GM15510 (cell line): ENCODE data around the gene UTF1.

Experiments used
- POLR2A ChIP-seq: IDR thresholded peaks from 3 replicates; pipeline ENCODE4 v1.6.1; 2011; ENCODE audit warnings: borderline replicate concordance; ENCODE audit not compliant: insufficient read length; ENCODE audit errors: extremely low read depth

The UTF1 gene

DNA sequence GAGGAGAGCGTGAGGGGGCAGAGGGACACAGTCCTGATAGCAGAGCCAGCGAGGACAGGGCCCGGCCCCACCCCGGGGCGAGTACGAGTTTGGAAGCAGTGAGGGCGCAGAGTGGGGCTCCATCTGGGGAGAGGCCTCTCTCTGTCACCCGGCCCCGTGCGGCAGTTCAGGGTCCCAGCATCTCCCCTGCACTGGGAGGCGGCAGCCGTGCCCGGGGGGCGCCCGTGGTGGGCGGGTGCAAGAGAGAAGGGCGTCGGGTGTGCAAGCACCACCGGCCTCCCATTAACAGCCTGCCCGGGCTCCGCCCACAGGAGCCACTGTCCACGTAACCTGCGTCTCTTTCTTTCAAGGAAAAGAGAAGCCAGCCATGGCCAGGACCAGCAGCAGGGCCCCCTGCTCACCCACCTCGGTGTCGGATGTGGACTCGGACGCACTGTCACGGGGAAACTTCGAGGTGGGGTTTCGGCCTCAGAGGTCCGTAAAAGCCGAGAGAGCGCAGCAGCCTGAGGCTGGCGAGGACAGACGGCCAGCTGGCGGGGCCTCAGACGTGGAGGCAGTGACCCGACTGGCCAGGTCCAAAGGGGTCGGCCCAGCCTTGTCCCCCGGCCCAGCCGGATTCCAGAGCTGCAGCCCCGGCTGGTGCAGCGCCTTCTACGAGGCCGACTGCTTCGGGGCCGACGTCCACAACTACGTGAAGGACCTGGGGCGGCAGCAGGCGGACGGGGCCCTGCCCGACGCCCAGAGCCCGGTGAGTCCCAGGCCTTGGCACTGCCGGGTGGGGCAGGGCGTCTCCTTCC is 28.7 kb upstream of the UTF1 start:
- TF ChIP-seq POLR2A = no peak

DNA sequence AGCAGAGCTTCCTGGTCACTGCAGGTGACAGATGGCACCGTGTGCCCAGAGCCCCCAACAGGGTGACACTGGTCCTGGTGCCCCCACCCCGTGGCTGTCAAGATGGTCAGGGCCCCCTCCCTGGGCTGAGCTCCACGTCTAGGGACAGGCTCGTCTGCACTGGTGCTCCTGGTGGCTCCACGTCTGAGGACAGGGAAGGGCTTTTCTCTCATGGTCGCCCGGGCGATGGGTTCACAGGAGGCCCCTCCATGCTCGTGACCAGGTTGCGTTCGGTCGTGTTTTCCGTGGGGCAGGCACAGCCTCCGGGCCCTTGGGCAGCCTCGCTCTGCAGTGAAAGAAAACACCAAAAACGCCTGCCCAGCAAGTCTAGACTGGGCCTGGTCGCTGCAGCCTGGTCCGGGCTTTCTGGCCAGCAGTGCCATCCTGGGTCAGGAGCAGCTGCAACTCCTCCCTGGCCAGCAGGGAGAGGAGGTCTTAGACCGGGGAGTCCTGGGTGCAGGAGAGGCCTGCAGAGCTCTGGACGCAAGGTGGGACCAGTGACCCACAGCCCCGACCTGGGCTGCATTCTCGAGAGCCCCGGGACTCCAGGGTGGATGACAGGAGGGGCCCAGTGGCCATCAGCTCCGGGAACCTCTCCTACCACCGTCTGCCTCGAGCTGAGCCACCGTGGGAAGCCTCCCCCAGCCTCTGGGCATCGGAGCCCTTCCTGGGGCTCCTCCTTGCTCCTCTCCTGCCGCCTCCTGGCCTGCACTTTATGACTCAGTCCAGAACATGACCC is 27.9 kb upstream of the UTF1 start:
- no peak for TF ChIP-seq POLR2A

DNA sequence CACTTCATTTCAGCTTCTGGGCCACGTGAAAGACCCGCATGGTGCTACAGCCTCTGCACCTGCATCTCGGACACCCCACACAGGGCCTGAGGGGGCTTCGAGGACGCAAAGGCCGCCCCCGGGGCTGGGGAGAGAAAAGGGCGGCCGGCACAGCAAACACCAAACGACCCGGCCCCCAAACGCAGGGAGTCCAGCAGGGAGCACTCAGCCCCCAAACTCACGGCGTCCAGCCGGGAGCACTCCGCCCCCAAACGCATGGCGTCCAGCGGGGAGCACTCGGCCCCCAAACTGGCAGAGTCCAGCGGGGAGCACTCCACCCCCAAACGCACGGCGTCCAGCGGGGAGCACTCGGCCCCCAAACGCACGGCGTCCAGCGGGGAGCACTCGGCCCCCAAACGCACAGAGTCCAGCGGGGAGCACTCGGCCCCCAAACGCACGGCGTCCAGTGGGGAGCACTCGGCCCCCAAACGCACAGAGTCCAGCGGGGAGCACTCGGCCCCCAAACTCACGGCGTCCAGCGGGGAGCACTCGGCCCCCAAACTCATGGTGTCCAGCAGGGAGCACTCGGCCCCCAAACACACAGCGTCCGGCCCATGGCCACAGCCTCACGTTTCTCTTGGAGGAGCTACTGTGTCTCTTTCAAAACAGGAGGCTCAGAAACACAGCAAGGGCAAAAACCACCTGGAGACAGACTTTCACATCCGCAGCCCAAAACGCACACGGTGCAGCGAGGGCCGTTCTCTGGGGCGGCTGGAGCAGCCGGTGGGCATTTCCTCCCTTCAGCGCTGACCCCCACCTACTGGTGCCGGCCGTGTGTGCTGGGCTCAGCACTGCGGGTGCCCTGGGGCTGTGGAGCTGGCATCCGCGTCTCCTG is 27.0 kb upstream of the UTF1 start:
- no peak for TF ChIP-seq POLR2A

DNA sequence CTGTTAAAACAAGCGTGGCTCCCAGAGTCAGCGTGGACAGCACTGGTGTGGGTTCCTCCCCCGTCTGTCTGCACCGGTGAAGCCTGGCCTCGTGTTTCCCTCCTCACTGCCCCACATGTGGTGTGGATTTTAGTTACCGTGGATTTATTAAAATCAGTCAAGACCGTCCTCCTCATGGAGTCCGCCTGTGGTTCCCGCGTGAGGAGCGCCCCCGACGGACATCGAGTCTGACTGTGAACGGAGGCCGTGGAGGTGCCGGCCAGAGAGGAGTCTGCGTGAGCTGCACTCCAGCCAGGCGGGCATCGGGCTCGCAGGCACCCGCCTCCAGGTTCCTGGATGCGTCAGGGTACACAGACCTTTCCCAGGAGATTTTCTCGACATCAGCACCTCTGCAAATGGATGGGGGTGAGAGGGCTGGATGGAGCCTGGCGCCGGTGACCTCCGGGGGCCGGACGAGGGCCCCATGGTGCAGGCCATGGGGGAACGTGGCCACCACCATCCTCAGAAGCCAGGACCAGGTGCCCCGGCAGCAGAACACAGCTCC is 26.3 kb upstream of the UTF1 start:
- TF ChIP-seq POLR2A = no peak

DNA sequence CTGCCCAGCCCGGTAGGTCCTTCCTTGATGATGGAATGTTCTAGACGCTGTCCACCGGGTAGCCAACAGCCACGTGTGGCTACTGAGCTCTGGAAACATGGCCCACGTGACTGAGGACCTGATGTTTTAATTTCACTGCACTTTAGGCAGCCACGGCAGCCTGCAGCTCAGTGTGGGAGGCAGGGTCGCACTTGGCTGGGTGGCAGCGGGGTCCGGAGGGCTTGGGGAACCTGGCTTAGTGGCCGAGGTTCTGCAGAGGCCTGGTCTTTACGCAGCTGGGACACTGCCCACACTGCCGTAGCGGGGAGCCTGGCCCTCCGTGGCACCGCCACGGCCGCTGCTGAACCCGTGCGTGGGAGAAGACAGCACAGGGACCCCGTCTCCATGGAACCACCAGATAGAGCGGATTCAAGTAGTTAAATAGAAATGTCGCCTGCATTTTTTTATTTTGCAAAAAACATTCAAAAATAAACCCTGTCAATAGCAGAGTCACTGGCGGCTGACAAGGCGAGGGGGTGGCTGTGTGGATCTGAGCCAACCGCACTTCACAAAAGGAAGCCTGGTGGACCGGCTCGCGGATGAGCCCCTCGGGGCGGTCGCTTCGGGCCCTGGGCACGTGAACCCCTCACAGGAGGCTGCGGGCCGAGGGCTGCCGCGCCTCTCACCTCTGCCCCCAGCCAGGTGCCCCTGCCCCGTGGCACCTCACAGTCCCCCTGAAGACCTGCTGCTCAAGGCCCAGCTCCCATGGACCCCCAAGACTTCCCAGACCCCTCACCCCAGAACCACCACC is 25.6 kb upstream of the UTF1 start:
- TF ChIP-seq POLR2A = no peak

DNA sequence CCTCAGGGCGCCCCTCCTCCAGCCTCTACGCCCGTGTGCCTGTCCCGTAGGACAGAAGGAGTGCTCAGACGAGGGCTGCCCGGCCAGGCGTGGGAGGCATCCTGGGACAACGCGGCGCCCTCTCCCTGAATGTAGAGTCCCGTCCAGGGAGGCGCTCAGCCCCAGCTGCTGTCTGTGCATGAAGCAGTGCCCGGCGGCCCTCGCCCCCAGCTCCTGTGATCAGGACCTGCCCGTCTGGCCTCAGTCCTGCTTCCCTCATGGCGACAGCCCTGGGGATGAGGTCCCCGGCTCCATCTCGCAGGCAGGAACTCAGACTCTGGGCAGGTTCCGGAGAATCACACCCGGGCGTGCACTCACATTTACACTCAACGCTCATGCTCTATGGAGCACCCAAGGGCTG is 24.9 kb upstream of the UTF1 start:
- TF ChIP-seq POLR2A = no peak

DNA sequence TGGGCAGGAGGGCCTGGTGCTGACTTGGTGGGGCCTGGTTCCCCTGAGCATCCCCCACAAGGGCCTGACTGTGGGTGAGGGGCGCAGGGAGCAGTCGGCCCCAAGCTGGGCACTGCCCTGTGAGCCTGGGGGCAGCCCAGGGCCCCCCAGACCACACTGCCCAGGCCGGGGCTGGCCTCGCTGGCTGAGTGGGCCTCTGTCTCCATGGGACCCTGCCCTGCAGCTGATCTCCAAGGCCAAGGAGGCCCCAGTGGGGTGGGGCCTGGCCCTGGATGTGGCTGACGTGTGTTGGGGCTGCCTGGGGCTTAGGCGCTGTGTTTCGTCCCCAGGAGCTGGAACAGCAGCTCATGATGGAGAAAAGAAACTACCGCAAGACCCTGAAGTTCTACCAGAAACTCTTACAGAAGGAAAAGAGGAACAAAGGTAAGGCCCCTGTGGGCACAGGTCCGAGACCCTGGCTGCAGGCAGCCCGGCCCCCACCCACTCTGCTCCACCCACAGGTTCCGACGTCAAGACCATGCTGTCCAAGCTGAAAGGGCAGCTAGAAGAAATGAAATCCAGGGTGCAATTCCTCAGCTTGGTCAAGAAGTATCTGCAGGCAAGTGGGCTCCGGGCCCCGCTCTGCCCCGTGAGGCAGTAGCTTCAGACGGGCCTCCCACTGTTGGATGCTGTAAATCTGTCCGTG is 23.5 kb upstream of the UTF1 start:
- TF ChIP-seq POLR2A = no peak

DNA sequence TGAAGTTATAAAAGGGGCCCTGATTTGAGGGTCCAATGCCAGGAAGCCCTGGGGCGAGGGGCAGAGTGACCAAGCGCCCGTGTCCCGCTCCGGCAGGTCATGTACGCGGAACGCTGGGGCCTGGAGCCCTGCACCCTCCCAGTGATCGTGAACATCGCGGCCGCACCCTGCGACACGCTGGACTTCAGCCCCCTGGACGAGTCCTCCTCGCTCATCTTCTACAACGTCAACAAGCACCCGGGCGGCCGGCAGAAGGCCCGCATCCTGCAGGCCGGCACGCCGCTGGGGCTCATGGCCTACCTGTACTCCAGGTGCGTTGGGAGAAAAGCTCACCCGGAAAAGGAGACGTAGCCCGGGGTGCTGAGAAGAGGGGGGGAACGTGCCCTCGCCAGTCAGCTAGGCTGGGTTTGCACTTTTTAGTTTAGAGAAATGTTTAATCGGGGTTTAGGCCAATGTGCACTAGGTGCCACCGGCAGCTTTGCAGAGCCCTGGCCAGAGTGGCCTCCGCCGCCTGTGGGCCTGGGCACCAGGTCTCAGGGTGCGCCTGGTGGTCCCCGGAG is 22.9 kb upstream of the UTF1 start:
- no peak for TF ChIP-seq POLR2A

DNA sequence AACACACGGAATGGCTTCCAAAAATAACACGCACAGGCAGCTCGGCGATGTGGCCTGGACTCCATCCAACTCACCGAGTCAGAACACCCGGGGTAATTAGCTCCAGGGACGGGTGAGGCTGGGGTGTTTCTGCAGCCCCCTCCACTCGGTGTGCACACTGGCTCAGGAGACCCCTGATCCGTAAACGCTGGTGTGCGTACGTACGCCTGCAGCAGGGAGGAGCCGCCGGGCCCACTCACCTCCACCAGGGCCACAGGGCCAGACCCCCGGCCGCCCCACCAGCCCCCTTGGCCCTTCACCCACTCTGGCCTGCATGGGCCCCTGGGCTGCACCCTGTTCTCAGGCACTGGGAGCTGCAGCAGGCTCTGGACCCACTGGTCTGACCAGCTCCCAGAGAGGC is 22.4 kb upstream of the UTF1 start:
- TF ChIP-seq POLR2A = no peak

DNA sequence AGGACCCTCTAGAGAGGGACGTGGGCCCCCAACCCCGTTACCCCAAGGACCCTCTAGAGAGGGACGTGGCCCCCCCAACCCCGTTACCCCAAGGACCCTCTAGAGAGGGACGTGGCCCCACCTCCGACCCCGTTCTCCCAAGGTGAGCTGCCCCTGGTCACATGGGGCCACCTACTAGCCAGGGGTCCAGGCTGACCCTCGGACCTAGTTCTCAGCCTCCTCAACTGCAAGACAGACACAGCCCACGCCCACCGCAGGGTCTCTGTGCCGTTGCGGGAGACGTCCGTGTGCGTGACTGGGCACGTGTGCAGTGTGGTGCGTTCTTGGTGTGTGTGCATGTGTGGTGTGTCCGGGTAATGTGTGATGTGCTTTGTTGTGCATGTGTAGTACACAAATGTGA is 21.6 kb upstream of the UTF1 start:
- no peak for TF ChIP-seq POLR2A

DNA sequence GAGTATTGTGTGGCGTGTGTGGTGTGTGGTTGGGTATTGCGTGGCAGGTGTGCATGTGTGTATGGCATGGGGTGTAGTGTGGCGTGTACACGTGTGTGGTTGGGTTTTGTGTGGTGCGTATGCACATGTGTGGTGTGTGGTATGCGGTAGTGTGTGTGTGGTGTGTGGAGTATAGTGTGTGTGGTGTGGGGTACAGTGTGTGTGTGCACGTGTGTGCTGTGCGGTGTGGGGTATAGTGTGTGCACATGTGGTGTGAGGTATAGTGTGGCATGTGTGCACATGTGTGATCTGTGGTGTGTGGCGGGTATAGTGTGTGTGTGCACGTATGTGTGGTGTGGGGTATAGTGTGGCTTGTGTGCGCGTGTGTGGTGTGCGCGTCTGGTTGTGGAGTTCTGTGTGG is 20.9 kb upstream of the UTF1 start:
- TF ChIP-seq POLR2A = no peak

DNA sequence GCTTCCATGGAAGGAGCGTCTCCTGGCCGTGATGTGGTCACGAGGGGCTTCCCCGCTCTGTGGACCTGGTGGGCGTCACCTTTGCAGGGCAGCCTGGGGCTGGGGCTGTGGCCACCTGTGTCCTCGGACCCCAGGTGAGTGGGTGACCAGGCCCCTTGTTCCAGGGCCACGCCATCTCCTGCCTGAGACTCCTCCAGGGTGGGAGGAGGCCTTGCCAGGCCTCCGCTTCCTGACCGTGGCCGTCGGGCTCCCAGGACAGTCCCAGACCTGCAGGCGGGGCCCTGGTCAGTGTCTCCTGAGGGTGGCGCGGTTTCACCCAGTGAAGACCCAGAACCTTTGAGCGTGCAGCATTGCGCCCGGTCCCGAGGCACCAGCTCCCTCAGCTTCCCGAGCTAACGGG is 20.4 kb upstream of the UTF1 start:
- no peak for TF ChIP-seq POLR2A

DNA sequence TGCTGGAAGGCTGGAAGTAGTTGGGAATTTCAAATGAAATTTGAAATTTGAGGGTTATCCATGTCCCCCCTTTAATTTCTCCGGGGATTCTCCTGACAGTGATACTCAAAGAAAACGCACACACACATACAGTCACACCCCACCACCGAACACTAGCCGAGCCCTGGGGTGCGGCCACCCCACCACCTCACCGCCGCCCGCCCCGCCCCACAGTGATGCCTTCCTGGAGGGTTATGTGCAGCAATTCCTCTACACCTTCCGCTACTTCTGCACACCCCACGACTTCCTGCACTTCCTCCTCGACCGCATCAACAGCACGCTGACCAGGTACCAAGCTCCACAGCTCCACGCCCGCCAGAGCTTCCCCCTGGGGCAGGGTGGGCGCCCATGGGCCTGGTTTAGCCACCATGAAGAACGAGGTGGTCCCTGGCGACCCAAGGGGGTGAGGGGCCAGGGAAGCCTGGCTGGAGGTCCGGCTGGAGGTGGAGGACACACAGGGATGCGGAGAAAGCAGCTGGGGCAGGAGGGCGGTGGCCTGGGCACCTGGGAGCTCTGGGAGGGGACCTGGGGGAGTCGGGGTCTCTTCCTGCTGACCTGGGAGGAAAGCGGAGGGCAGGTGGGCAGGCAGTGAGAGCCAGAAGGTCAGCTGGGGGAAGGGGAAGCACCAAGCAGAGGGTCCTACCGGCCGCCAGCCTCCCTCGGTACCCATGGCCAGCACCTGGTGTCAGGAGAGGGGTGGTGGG is 19.4 kb upstream of the UTF1 start:
- TF ChIP-seq POLR2A = no peak

DNA sequence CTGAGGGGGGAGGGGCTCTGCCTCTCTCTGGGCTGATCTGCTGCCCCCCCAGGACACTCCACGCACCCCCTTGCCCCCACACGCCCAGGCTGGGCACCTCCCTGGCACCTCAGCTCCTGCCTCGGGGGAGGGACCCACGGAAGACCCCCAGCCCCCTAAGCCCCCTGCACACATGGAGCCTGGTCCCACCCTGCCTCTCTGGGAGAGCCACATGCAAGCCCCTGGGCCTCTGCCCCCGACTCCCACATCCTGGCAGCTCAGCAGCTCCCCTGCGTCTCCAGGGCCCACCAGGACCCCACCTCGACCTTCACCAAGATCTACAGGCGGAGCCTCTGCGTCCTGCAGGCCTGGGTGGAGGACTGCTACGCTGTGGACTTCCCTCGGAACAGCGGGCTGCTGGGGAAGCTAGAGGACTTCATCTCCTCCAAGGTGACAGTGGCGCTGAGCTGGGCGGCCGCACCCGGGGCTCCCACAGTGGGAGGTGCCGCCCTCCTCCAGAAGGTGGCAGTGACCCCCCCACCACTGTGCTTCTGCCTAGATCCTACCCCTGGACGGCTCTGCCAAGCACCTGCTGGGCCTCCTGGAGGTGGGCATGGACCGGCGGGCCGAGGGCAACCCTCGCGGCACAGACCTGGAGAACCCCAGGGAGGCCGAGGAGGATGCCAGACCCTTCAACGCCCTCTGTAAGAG is 18.7 kb upstream of the UTF1 start:
- TF ChIP-seq POLR2A = no peak
